Endothelial cell of umbilical vein (primary cell): ENCODE results near the gene IL36B. TPM values are rescaled to one million over a fixed set of nuclear protein-coding genes. Genes with fewer than 3 reads are reported as not detected.

Experiments used
- BruUV-seq: library from RNA; stranded (reverse); fragments of 400-500 nt; replicated peaks from 2 replicates; lab custom pipeline; 2021; lab: Mats Ljungman, UMichigan
- CTCF ChIA-PET: fragments of 300-600, 350-600 bp; sonication (Branson Sonifier 250); formaldehyde crosslinking; loops from one replicate; lab custom pipeline; 2021; ENCODE audit warnings: antibody characterized with exemption, inconsistent platforms; lab: Charles Lee
- POLR2A ChIA-PET: fragments of 300-600, 350-600 bp; sonication (Branson Sonifier 250); formaldehyde crosslinking; loops from one replicate; lab custom pipeline; 2021; ENCODE audit warnings: antibody characterized with exemption, inconsistent platforms; lab: Charles Lee
- DNase-seq: peaks from one replicate; pipeline ENCODE4 v3.0.0-alpha.2; 2011; ENCODE audit warnings: low read depth, low spot score
- FAIRE-seq: peaks from 2 replicates; lab custom pipeline; 2011; peaks lifted over from hg19 to GRCh38; lab: Jason Lieb, UNC
- H2AFZ ChIP-seq: 2 replicates; pipeline ENCODE4 v1.6.0; 2012; ENCODE audit warnings: low read depth, low read length, control low read depth, inconsistent platforms
- H3K27ac ChIP-seq: 2 replicates; pipeline ENCODE4 v1.5.1; 2011; ENCODE audit warnings: low read depth, mild to moderate bottlenecking, control low read depth, low read length, moderate library complexity; ENCODE audit not compliant: insufficient read depth
- H3K27me3 ChIP-seq, 2 experiments: 2 replicates each; pipeline versions ENCODE4 v1.6.0 to v1.6.1; 2011; ENCODE audit warnings: low read length in 2 of 2, mixed read lengths in 1 of 2; ENCODE audit not compliant: control insufficient read depth in 2 of 2, insufficient read depth in 2 of 2
- H3K36me3 ChIP-seq, 2 experiments: 2 replicates in 1 of 2; 3 replicates in 1 of 2; pipeline ENCODE4 v1.5.1; 2011; ENCODE audit warnings: low read length in 2 of 2, mild to moderate bottlenecking in 1 of 2, moderate library complexity in 1 of 2; ENCODE audit not compliant: control insufficient read depth in 2 of 2, insufficient read depth in 2 of 2; ENCODE audit errors: extremely low read depth in 1 of 2
- H3K4me1 ChIP-seq: 3 replicates; pipeline ENCODE4 v1.5.1; 2011; ENCODE audit warnings: mild to moderate bottlenecking, low read length; ENCODE audit not compliant: control insufficient read depth, insufficient read depth; ENCODE audit errors: extremely low read depth
- H3K4me2 ChIP-seq: 2 replicates; pipeline ENCODE4 v1.6.1; 2011; ENCODE audit warnings: low read length, control low read depth, mixed read lengths; ENCODE audit not compliant: insufficient read depth
- H3K4me3 ChIP-seq, 3 experiments: fragments of 200-600 bp in 1 of 3; sonication (generic), shearing (Covaris generic) in 1 of 3; replicated peaks in 1 of 3; 2 replicates each; pipeline ENCODE4 v1.5.1; 2011 to 2016; ENCODE audit warnings: control low read depth in 3 of 3, low read length in 3 of 3, mild to moderate bottlenecking in 2 of 3, inconsistent platforms in 1 of 3, low read depth in 1 of 3, moderate library complexity in 1 of 3; ENCODE audit not compliant: insufficient read depth in 1 of 3
- H3K79me2 ChIP-seq: 2 replicates; pipeline ENCODE4 v1.6.0; 2012; ENCODE audit warnings: low read length, inconsistent platforms; ENCODE audit not compliant: control insufficient read depth, insufficient read depth
- H3K9ac ChIP-seq: replicated peaks from 2 replicates; pipeline ENCODE3; 2011; ENCODE audit warnings: low read length, control low read depth; ENCODE audit not compliant: insufficient read depth; ENCODE audit errors: extremely low read depth
- H3K9me1 ChIP-seq: replicated peaks from 3 replicates; pipeline ENCODE4 v1.6.0; 2011; ENCODE audit warnings: mild to moderate bottlenecking, low read length; ENCODE audit not compliant: control insufficient read depth, insufficient read depth; ENCODE audit errors: extremely low read depth
- H3K9me3 ChIP-seq: replicated peaks from 2 replicates; pipeline ENCODE4 v1.5.1; 2012; ENCODE audit warnings: low read length, inconsistent platforms; ENCODE audit not compliant: control insufficient read depth, insufficient read depth
- H4K20me1 ChIP-seq: replicated peaks from 2 replicates; pipeline ENCODE3; 2011; ENCODE audit warnings: mild to moderate bottlenecking, low read length; ENCODE audit not compliant: control insufficient read depth, insufficient read depth; ENCODE audit errors: extremely low read depth
- EZH2 ChIP-seq: IDR thresholded peaks from 2 replicates; pipeline ENCODE4 v1.6.1; 2012; ENCODE audit warnings: borderline replicate concordance, low read depth, mild to moderate bottlenecking, moderate library complexity, low read length, inconsistent platforms; ENCODE audit not compliant: severe bottlenecking
- FOS ChIP-seq: IDR thresholded peaks from 2 replicates; pipeline ENCODE4 v1.6.1; 2011; ENCODE audit warnings: mild to moderate bottlenecking, low read length, moderate library complexity, borderline replicate concordance; ENCODE audit not compliant: insufficient read depth
- GATA2 ChIP-seq: IDR thresholded peaks from 2 replicates; pipeline ENCODE4 v1.7.0; 2011; ENCODE audit warnings: low read depth, mild to moderate bottlenecking, moderate library complexity, mixed read lengths, low read length; ENCODE audit not compliant: insufficient read length, insufficient read depth
- JUN ChIP-seq: IDR thresholded peaks from 2 replicates; pipeline ENCODE4 v1.6.1; 2011; ENCODE audit warnings: borderline replicate concordance, low read depth; ENCODE audit not compliant: insufficient read length, insufficient read depth
- MYC ChIP-seq: IDR thresholded peaks from one replicate; pipeline ENCODE4 v1.6.1; 2011; ENCODE audit warnings: mild to moderate bottlenecking, low read depth, low read length
- POLR2A ChIP-seq: IDR thresholded peaks from 2 replicates; pipeline ENCODE4 v1.6.1; 2012; ENCODE audit warnings: low read depth, mild to moderate bottlenecking, control low read depth, low read length
- POLR2AphosphoS5 ChIP-seq: IDR thresholded peaks from 2 replicates; pipeline ENCODE4 v1.6.1; 2012; ENCODE audit warnings: low read depth, mild to moderate bottlenecking, control low read depth, low read length, moderate library complexity; ENCODE audit not compliant: insufficient read depth
- dilution Hi-C: fragments of 300-500 bp; cut with MboI; formaldehyde crosslinking; loops from one replicate; pipeline ENCODE4 v1.15.0; 2019; ENCODE audit warnings: low sequenced_read_pairs; ENCODE audit not compliant: extremely low pct_ligation_motif_present
- intact Hi-C: fragments of 100-400 bp; cut with micrococcal nuclease; formaldehyde crosslinking; loops from one replicate; pipeline ENCODE4 v1.10.0; 2022
- polyA plus RNA-seq, 4 experiments: library from polyadenylated mRNA; depleted of rRNA in 3 of 4; stranded (reverse) in 3 of 4; unstranded in 1 of 4; fragments of >200 nt; gene quantifications; 2 replicates each; pipeline versions ENCODE4 v1.2.1 to v1.2.3, GENCODE V29; 2011 to 2012; ENCODE audit warnings: missing spikeins in 1 of 4
- total RNA-seq: library from RNA; stranded (reverse); gene quantifications from 2 replicates; pipeline ENCODE4 v1.2.3, GENCODE V29; 2021
- TF ChIP-seq, protein P1 (sequence below): IDR thresholded peaks from 2 replicates; pipeline ENCODE4 v1.6.1; 2011; ENCODE audit not compliant: insufficient read depth, insufficient read length
- TF ChIP-seq, protein P2 (sequence below), 2 donors: IDR thresholded peaks; 1 replicate in 1 of 2; 2 replicates in 1 of 2; pipeline ENCODE4 v1.5.1; 2011; ENCODE audit warnings: low read length in 2 of 2, mild to moderate bottlenecking in 2 of 2, moderate library complexity in 2 of 2, control low read depth in 1 of 2, inconsistent platforms in 1 of 2, low read depth in 1 of 2; ENCODE audit not compliant: insufficient read depth in 1 of 2; ENCODE audit errors: extremely low read depth in 1 of 2

The IL36B gene
- total and polyA plus RNA-seq, 2 donors (not counting 3 experiments of a cell fraction or from before 2014, with no cell fraction given) = not detected

DNA sequence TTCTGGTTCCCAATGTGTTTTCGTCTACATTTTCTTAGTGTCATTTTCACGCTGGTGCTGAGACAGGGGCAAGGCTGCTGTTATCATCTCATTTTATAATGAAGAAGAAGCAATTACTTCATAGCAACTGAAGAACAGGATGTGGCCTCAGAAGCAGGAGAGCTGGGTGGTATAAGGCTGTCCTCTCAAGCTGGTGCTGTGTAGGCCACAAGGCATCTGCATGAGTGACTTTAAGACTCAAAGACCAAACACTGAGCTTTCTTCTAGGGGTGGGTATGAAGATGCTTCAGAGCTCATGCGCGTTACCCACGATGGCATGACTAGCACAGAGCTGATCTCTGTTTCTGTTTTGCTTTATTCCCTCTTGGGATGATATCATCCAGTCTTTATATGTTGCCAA is 67.6 kb downstream of the IL36B start:
- Histone ChIP-seq H3K4me1 (no peaks in the 10 kb centered on the region), H3K9me3 (no peaks in the 10 kb centered on the region), H3K9ac (no peak overlapping the region), H3K9me1 (no peaks in the 10 kb centered on the region), H3K4me2 (no peak overlapping the region), H4K20me1 (no peaks in the 10 kb centered on the region), H3K79me2 (no peaks in the 10 kb centered on the region), H3K36me3 (no peaks in the 10 kb centered on the region), H3K27ac (no peak overlapping the region), H3K27me3 (peaks cover 3 to 4% of the 10 kb centered on the region in 2 experiments), H3K4me3 (no peak overlapping the region), H2AFZ (no peak overlapping the region)
- DNase-seq (no peak), FAIRE-seq (no peak)
- ChIA-PET CTCF (no interaction called here), POLR2A (no interaction called here)
- dilution Hi-C loops (no loop called here), intact Hi-C loops (no loop called here)
- BruUV-seq = no TSS peak
- TF ChIP-seq EZH2 (no peak), MYC (no peak), GATA2 (no peak), JUN (no peak), FOS (no peak), POLR2AphosphoS5 (no peak), POLR2A (no peak)
- TF ChIP-seq, protein P1, sequence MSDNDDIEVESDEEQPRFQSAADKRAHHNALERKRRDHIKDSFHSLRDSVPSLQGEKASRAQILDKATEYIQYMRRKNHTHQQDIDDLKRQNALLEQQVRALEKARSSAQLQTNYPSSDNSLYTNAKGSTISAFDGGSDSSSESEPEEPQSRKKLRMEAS = no peak
- TF ChIP-seq, protein P2, sequence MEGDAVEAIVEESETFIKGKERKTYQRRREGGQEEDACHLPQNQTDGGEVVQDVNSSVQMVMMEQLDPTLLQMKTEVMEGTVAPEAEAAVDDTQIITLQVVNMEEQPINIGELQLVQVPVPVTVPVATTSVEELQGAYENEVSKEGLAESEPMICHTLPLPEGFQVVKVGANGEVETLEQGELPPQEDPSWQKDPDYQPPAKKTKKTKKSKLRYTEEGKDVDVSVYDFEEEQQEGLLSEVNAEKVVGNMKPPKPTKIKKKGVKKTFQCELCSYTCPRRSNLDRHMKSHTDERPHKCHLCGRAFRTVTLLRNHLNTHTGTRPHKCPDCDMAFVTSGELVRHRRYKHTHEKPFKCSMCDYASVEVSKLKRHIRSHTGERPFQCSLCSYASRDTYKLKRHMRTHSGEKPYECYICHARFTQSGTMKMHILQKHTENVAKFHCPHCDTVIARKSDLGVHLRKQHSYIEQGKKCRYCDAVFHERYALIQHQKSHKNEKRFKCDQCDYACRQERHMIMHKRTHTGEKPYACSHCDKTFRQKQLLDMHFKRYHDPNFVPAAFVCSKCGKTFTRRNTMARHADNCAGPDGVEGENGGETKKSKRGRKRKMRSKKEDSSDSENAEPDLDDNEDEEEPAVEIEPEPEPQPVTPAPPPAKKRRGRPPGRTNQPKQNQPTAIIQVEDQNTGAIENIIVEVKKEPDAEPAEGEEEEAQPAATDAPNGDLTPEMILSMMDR (IDR thresholded peaks at IDR 0.05; ENCODE audit: extremely low read depth in 1 of 2, insufficient read depth in 1 of 2, low read depth in 1 of 2, low read length in 2 of 2) = no peak
